ENCODE measurements around the gene RXRA. TPM values are rescaled to one million over a fixed set of nuclear protein-coding genes. Genes with fewer than 3 reads are reported as not detected.

Gene RXRA
- total RNA-seq, 6 experiments from 2014 or later = 23.2 to 31.9 (median 28.0) TPM

GRCh38 chr9:134291961-134292871, 34.0 kb upstream of the RXRA start:
- H3K36me3 Mint-ChIP-seq (ENCODE audit: low read depth) = no peaks in the 10 kb centered on the region
- DNase-seq = no peak
- no peak for TF ChIP-seq CTCF (IDR thresholded peaks at IDR 0.05)
- no peaks in the 10 kb centered on the region for H3K4me1 Mint-ChIP-seq (ENCODE audit: low read depth)
- no peak overlapping the region for H3K4me3 Mint-ChIP-seq
- H3K9me3 Mint-ChIP-seq = no peaks in the 10 kb centered on the region
- peaks cover 35% of the 10 kb centered on the region for H3K27me3 Mint-ChIP-seq (ENCODE audit: insufficient read depth)
- H3K27ac Mint-ChIP-seq = no peak overlapping the region

DNA sequence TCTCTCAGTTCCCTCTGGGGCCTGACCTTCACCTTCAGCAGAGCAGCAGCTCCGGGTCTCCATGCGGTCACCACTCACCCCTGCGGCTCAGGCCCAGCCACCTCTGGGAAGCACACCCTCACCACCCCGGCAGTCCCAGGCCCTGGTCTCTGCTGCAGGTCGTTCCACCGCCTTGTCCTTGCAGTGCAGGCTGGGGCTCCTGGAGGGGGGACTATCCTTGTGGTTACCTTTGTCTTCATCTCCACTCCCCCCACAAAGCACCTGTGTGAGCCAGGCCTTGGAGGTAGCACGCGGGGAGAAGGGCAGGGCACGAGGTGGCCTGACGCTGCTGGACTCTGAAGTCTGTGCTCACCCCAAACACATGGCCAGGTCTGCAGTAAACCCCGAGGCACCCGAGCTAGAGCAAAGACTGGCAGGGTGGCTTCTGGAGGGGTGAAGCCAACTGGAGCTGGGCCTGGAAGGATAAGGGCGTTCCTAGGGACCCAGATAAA, 33.2 kb upstream of the RXRA start:
- no peak overlapping the region for H3K4me3 Mint-ChIP-seq
- no peak overlapping the region for H3K27ac Mint-ChIP-seq
- DNase-seq = no peak
- H3K36me3 Mint-ChIP-seq (ENCODE audit: low read depth) = no peaks in the 10 kb centered on the region
- no peaks in the 10 kb centered on the region for H3K4me1 Mint-ChIP-seq (ENCODE audit: low read depth)
- H3K9me3 Mint-ChIP-seq = no peaks in the 10 kb centered on the region
- H3K27me3 Mint-ChIP-seq (ENCODE audit: insufficient read depth) = peaks cover 34% of the 10 kb centered on the region
- TF ChIP-seq CTCF (IDR thresholded peaks at IDR 0.05) = no peak

- DNase-seq = no peak
- H3K27me3 Mint-ChIP-seq (ENCODE audit: insufficient read depth) = peaks cover 35% of the 10 kb centered on the region
- peak overlapping the region; percentile 64; the same call in 1 of the 2 replicates for H3K4me3 Mint-ChIP-seq
- no peaks in the 10 kb centered on the region for H3K36me3 Mint-ChIP-seq (ENCODE audit: low read depth)
- TF ChIP-seq CTCF (IDR thresholded peaks at IDR 0.05) = no peak
- H3K4me1 Mint-ChIP-seq (ENCODE audit: low read depth) = no peaks in the 10 kb centered on the region
- H3K27ac Mint-ChIP-seq = no peak overlapping the region
- H3K9me3 Mint-ChIP-seq = no peaks in the 10 kb centered on the region
Observed at GRCh38 chr9:134293611-134294152, 32.6 kb upstream of the RXRA start.

DNA sequence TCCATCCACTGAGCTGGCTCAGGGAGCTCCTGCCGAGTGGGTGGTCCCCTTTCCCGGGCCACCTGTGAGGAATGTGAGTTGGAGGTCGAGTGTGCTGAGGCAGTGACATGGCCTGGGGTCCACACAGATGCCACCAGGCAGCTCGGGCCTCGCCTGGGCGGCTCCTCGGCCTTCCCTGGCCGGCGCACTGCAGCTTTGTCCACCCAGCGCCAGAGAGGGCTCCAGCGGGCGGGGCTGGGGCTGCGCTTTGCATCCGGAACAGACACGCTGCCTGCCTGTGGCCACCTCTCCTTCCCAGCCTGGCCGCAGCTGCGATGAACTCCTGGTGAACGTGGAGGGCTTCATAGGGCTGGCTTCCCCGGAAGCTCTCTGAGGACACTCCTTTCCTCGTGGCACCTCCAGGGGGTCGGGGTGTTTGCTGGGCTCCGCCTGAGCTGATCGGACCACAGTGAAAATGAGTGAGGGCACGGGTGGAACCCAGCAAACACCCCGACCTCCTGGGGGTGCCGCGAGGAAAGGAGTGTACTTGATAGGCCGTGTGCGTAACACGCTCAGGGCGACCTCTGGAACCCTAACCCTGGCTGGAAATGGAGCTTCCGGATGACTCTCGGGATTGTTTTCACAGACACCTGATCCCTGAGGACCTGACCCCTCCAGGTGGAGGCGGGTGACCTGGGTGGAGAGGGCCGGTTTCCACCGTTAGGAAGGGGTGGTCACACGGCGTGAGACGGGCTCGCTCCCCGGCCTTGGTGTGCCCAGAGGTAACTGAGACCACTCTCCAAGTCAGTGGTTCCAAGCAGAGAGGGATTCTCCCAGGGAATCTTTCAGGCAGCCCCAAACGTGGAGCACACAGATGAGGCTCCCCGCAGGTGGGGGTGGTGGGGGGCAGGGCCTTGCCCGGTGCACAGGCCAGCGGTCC, 31.8 kb upstream of the RXRA start:
- no peaks in the 10 kb centered on the region for H3K36me3 Mint-ChIP-seq (ENCODE audit: low read depth)
- no peak for TF ChIP-seq CTCF (IDR thresholded peaks at IDR 0.05)
- peaks cover 32% of the 10 kb centered on the region for H3K27me3 Mint-ChIP-seq (ENCODE audit: insufficient read depth)
- H3K4me1 Mint-ChIP-seq (ENCODE audit: low read depth) = no peaks in the 10 kb centered on the region
- H3K9me3 Mint-ChIP-seq = no peaks in the 10 kb centered on the region
- no peak overlapping the region for H3K27ac Mint-ChIP-seq
- no peak overlapping the region for H3K4me3 Mint-ChIP-seq
- no peak for DNase-seq

DNA sequence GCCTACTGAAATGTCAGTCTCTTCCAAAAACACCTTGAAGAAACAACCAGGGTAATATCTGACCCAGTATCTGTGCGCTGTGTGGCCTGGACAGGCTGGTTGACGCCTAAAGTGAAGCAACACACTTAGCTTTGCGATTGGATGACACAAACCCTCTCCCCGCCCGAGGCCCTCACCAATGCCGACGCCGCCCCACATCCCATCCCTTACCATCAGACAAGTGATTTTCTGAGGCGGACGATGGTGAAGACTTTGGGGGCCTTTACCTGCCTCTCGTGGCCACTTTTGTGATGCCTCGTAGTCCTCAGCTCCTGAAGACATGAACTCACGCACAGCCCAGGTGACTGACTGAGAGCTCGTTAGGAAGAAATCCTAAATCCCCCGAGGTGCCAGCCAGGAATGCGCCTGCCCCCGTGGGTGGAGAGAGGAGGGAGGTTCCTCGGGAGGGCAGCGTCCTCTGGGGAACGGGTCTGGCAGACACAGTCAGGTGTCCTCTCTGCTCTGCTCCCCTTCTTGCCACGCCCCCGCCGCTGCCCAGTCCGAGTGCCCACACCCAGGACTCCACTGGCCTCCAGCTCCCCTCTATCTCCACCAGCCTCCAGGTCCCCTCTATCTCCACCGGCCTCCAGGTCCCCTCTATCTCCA, 31.0 kb upstream of the RXRA start:
- Mint-ChIP-seq H3K9me3 (no peaks in the 10 kb centered on the region), H3K4me3 (no peak overlapping the region), H3K27ac (no peak overlapping the region), H3K4me1 (ENCODE audit: low read depth) (no peaks in the 10 kb centered on the region), H3K27me3 (ENCODE audit: insufficient read depth) (peaks cover 33% of the 10 kb centered on the region), H3K36me3 (ENCODE audit: low read depth) (no peaks in the 10 kb centered on the region)
- no peak for DNase-seq
- TF ChIP-seq CTCF (IDR thresholded peaks at IDR 0.05) = no peak
